ENCODE data around the gene HDAC1.
"Not testable (repeated sequence)": the region's sequence is repeated elsewhere in the genome, so short reads cannot be mapped to it uniquely, and the experiment has no call there.

The HDAC1 gene

GRCh38 chr1:32341971-32342370, 50.1 kb downstream of the HDAC1 start:
- in situ Hi-C loops (cut with MboI; ENCODE audit: low sequenced_read_pairs): no loop called here

GRCh38 chr1:32342704-32343103, 50.8 kb downstream of the HDAC1 start:
- in situ Hi-C loops (cut with MboI; ENCODE audit: low sequenced_read_pairs): no loop called here

- in situ Hi-C loops (cut with MboI; ENCODE audit: low sequenced_read_pairs): no loop called here
Measured at GRCh38 chr1:32345289-32345827, 53.5 kb downstream of the HDAC1 start.

DNA sequence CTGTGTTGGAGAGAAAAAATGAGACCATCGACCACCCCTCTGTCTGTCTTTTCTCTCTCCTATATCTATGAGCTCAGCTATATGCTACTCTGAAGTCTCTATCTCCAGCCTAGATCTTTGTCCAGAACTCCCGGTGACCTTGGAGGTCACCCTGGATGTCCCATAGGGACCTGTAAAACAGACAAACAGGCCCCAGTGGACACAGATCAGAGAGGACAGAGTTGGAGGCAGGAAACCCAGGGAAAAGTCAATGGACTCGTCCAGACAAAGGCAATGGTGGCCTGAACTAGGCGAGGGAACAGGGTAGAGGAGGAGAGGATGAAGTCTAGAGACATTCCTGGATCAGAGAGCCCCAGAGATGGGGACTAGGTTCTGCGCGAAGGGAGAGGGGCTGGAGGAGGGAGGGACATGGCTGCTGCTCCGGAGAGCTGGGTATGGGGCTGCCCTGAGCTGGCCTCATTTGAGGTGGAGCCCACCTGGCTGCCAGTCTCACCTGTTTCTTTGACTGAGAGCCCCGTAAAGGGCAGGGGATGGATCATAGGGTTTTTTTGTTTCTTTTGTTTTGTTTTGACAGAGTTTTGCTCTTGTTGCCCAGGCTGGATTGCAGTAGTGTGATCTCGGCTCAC, 54.8 kb downstream of the HDAC1 start:
- in situ Hi-C loops (cut with MboI; ENCODE audit: low sequenced_read_pairs): no loop called here

DNA sequence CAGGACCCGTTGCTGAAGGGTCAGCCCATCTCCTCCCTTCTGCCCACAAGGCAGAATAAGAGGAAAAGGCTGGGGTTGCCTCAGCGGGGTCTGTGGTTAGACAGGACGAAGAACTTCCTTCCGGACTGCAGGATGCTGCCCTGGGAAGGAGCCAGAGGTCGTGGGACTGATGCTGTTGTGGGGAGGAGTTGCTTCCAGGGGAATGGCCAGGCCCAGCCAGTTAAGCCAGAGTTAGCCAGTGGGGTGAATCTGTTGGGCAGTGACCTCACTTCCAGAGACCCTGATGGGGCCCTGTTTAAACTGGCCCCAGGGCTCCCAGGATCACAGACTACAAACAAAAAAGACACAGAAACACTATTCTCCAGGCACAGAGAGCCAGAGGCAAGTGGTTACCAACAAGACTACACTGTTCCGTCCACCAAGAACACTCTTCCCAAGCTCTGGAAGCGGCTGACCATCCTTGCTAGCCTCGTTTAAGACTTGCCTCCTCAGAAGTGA, 57.4 kb downstream of the HDAC1 start:
- in situ Hi-C loops (cut with MboI; ENCODE audit: low sequenced_read_pairs): no loop called here

GRCh38 chr1:32350785-32351398, 59.0 kb downstream of the HDAC1 start:
- in situ Hi-C loops (cut with MboI; ENCODE audit: low sequenced_read_pairs): no loop called here

GRCh38 chr1:32351399-32352238, 59.7 kb downstream of the HDAC1 start:
- in situ Hi-C loops (cut with MboI; ENCODE audit: low sequenced_read_pairs): no loop called here

DNA sequence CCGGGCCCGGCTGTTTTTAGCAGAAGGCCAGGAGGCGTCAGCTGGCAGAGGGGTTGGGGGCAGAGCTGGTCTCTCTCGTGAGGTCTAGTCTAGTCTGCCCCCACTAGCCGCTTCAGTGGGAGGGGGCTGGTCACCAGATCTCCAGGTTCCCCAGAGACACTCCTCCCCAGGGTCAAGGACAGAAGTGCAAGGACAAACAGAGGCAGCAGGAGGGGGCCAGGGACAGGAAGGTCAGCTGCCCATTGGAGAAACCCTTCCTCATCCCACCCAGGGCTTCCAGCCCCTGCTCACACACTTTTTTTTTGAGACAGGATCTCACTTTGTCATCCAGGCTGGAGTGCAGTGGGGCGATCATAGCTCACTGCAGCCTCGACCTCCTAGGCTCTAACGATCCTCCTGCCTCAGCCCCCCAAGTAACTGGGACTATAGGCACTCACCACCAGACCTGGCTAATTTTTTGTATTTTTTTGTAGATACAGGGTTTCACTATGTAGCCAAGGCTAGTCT, 60.4 kb downstream of the HDAC1 start:
- in situ Hi-C loops (cut with MboI; ENCODE audit: low sequenced_read_pairs): no loop called here

DNA sequence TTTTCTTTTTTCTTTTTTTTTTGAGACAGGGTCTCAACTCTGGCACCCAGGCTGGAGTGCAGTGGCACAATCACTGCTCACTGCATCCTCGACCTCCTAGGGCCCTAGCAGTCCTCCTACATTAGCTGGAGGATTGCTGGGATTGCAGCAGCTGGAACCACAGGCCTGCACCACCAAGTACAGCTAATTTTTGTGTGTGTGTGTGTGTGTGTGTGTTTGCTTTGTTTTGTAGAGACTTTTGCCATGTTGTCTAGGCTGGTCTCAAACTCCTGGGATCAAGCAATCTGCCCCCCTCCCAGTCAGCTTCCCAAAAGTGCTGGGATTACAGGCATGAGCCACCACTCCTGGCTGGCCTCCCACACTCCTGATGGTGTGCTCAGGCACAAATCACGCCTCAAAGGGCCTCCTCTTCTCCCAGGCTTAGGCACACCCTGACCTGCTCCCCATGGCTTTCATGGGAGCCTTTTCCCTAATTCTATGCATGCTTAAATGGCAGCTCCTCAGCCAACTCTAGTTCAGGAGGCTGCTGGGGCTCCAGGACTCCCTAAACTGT, 61.0 kb downstream of the HDAC1 start:
- in situ Hi-C loops (cut with MboI; ENCODE audit: low sequenced_read_pairs): no loop called here

DNA sequence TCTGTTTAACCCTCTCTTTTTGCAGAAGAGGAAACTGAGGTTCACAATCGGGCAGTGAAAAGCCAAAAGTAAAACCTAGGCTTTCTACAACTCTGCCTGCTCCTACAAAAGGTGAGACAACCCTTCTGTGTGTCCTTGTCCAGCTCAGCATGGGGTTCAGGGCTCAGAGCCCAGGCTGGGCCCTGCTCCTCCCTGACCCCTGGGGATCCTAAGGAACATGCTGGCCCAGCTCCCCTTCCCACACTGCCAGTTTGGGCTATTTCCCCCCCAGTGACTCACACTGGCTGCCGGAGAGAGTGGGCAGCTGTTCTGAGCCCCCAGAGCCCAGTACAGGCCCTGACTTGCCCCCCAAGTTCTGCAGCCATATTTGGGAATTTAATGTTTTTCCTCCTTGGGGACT, 61.5 kb downstream of the HDAC1 start:
- in situ Hi-C loops (cut with MboI; ENCODE audit: low sequenced_read_pairs): no loop called here

DNA sequence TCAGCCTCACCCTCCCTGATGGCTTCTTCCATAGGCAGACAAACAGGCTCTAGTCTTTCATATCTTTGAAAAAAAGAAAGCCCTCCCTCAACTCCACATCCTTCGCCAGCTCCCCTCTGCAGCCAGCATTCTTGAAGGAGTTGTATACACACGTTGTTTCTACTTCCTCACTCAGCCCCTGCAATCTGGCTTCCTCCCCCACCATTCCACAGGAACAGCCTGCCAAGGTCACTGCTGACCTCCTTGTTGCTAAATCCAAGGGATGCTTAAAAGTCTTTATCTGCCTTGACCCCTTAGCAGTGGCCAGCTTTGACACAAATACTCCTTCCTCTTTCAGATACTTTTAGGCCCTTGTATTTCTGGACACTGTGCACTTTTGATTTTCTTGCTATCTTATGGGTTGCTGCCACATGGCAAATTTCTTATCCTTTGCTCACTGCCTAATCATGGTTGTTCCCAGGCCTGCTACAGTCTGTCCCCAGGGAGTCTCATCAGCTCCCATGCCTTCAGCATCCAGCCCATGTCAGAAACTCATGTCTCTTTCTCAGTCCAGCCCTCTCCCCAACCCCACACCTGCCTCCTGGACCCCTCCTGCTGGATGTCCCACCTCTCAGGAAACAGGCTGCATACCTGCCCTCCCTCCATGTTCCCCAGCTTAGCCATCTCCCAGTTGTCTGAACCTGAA, 62.1 kb downstream of the HDAC1 start:
- in situ Hi-C loops (cut with MboI; ENCODE audit: low sequenced_read_pairs): no loop called here

GRCh38 chr1:32355778-32356177, 63.9 kb downstream of the HDAC1 start:
- in situ Hi-C loops (cut with MboI; ENCODE audit: low sequenced_read_pairs): not testable (repeated sequence)

DNA sequence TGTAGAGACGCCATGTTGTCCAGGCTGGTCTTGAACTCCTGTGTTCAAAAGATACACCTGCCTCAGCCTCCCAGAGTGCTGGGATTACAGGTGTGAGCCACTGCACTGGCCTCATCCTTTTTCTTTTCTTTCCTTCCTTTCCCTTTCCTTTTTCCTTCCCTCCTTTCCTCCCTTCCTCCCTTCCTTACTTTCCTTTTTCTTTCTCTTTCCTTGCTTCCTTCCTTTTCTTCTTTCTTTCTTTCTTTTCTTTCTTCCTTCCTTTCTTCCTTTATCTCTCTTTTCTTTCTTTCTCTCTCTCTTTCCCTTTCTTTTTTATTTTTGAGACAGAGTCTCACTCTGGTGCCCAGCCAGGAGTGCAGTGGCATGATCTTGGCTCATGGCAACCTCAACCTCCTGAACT, 64.6 kb downstream of the HDAC1 start:
- in situ Hi-C loops (cut with MboI; ENCODE audit: low sequenced_read_pairs): no loop called here

- in situ Hi-C loops (cut with MboI; ENCODE audit: low sequenced_read_pairs): no loop called here
Measured at GRCh38 chr1:32357614-32358013, 65.7 kb downstream of the HDAC1 start.

GRCh38 chr1:32358435-32358834, 66.6 kb downstream of the HDAC1 start:
- in situ Hi-C loops (cut with MboI; ENCODE audit: low sequenced_read_pairs): no loop called here

- in situ Hi-C loops (cut with MboI; ENCODE audit: low sequenced_read_pairs): no loop called here
Measured at GRCh38 chr1:32361308-32361673, 69.4 kb downstream of the HDAC1 start.

DNA sequence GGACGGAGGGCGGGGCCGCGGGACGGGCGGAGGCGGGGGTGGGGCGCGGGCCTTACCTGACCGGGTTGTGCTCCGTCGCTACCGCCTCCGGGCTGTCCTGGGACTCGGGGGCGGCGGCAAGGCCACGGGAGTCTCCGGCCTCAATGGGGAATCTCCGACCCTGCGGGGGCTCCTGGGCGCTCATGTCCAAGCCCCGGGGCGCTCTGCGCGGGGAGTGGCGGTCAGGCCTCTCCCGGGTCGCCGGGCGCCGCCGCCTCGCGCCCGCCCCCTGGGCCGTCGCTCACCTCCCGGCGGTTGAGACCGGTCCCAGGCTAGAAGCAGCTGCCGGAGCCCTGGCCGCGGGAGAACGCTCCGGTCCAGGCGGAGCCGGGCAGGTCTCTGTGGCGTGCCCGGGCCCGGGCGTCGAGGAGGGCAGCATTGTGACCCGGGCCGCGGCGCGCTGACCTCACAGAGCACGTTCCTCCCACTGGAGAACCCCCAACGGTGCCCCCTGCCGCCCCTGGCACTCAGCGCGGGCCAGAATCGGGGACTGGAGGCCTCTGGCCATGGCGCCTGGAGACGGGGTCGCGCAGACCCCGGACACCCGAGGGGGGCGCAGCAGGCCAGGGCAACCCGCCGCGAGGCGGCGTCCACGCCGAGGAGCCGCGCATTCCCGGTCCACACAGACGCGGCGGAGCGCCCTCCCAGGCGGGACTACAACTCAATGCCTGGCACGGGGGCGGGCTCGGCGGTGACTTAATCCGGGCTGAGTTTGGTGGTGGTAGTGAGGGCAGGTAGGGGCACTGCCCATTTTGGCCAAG, 70.0 kb downstream of the HDAC1 start:
- in situ Hi-C loops (cut with MboI; ENCODE audit: low sequenced_read_pairs): no loop called here

GRCh38 chr1:32362474-32363313, 70.8 kb downstream of the HDAC1 start, which contains the start of the genes FAM229A and TSSK3:
TSS of gene FAM229A (minus strand) at chr1:32362485. CDS start at chr1:32362091, 394 bp downstream.
TSS of gene TSSK3 (plus strand) at chr1:32362539. CDS start at chr1:32362702, 163 bp downstream.
- in situ Hi-C loops (cut with MboI; ENCODE audit: low sequenced_read_pairs): no loop called here

DNA sequence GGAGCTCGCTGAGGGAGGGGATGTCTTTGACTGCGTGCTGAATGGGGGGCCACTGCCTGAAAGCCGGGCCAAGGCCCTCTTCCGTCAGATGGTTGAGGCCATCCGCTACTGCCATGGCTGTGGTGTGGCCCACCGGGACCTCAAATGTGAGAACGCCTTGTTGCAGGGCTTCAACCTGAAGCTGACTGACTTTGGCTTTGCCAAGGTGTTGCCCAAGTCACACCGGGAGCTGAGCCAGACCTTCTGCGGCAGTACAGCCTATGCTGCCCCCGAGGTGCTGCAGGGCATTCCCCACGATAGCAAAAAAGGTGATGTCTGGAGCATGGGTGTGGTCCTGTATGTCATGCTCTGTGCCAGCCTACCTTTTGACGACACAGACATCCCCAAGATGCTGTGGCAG, 71.8 kb downstream of the HDAC1 start:
- in situ Hi-C loops (cut with MboI; ENCODE audit: low sequenced_read_pairs): no loop called here
